GM23338 (cell line): ENCODE data around the gene KLHL40. TPM values are rescaled to one million over a fixed set of nuclear protein-coding genes. Genes with fewer than 3 reads are reported as not detected.

Experiments used
- ATAC-seq: fragments of 200-7000 bp; cut with Tn5 transposase; 3 replicates; pipeline ENCODE4 v1.9.1; 2020
- DNase-seq: peaks from one replicate; pipeline ENCODE4 v3.0.0-alpha.2; 2015; ENCODE audit warnings: low spot score
- H2AFZ ChIP-seq: fragments of 200-600 bp; sonication (generic); 2 replicates; pipeline ENCODE4 v1.8.0; 2016; ENCODE audit warnings: antibody characterized with exemption, mild to moderate bottlenecking, moderate library complexity
- H3F3A ChIP-seq: fragments of 200-600 bp; sonication (generic); replicated peaks from 2 replicates; pipeline ENCODE4 v1.8.0; 2017; ENCODE audit warnings: antibody characterized with exemption, mixed run types, low read depth
- H3K27ac ChIP-seq: fragments of 200-600 bp; sonication (generic); 2 replicates; pipeline ENCODE4 v1.6.1; 2016; ENCODE audit warnings: low read depth
- H3K27me3 ChIP-seq: fragments of 200-600 bp; sonication (generic); 2 replicates; pipeline ENCODE4 v1.8.0; 2016; ENCODE audit warnings: mild to moderate bottlenecking, mixed run types, moderate library complexity; ENCODE audit not compliant: insufficient read depth
- H3K36me3 ChIP-seq: fragments of 200-600 bp; sonication (generic); 2 replicates; pipeline ENCODE4 v1.8.0; 2016; ENCODE audit warnings: mild to moderate bottlenecking; ENCODE audit not compliant: insufficient read depth
- H3K4me1 ChIP-seq: fragments of 200-600 bp; sonication (generic); 2 replicates; pipeline ENCODE4 v1.8.0; 2016; ENCODE audit warnings: mild to moderate bottlenecking, moderate library complexity; ENCODE audit not compliant: insufficient read depth
- H3K4me2 ChIP-seq: fragments of 200-600 bp; sonication (generic); 2 replicates; pipeline ENCODE4 v1.7.1; 2017; ENCODE audit warnings: mixed run types
- H3K4me3 ChIP-seq: fragments of 200-600 bp; sonication (generic); 2 replicates; pipeline ENCODE4 v1.6.1; 2016; ENCODE audit warnings: mixed run types
- H3K79me2 ChIP-seq: fragments of 200-600 bp; sonication (generic); replicated peaks from 2 replicates; pipeline ENCODE4 v1.8.0; 2017; ENCODE audit warnings: mild to moderate bottlenecking; ENCODE audit not compliant: insufficient read depth
- H3K9me2 ChIP-seq: fragments of 200-600 bp; sonication (generic); 2 replicates; pipeline ENCODE4 v1.8.0; 2017; ENCODE audit not compliant: insufficient read depth
- H4K20me1 ChIP-seq: fragments of 200-600 bp; sonication (generic); replicated peaks from 2 replicates; pipeline ENCODE4 v1.8.0; 2017; ENCODE audit warnings: mild to moderate bottlenecking; ENCODE audit not compliant: insufficient read depth
- H3K27ac Mint-ChIP-seq: 2 replicates; pipeline ENCODE4 v1.8.0; 2020; ENCODE audit warnings: inconsistent platforms, mild to moderate bottlenecking, moderate library complexity, mixed read lengths
- H3K27me3 Mint-ChIP-seq: 3 replicates; pipeline ENCODE4 v1.8.0; 2022; ENCODE audit warnings: low read depth, mild to moderate bottlenecking, moderate library complexity, mixed read lengths, inconsistent platforms; ENCODE audit not compliant: insufficient read depth, poor library complexity
- H3K36me3 Mint-ChIP-seq: 3 replicates; pipeline ENCODE4 v1.8.0; 2021; ENCODE audit warnings: low read depth, mild to moderate bottlenecking, inconsistent platforms, moderate library complexity, mixed read lengths
- H3K4me1 Mint-ChIP-seq: 3 replicates; pipeline ENCODE4 v1.8.0; 2020; ENCODE audit warnings: mild to moderate bottlenecking, inconsistent platforms, mixed read lengths
- H3K4me3 Mint-ChIP-seq: 3 replicates; pipeline ENCODE4 v1.8.0; 2021; ENCODE audit warnings: moderate library complexity, mild to moderate bottlenecking, inconsistent platforms, mixed read lengths
- H3K9me3 Mint-ChIP-seq: 3 replicates; pipeline ENCODE4 v1.8.0; 2020; ENCODE audit warnings: moderate library complexity, mild to moderate bottlenecking, inconsistent platforms, mixed read lengths
- CREB1 ChIP-seq: fragments of 250-450 bp; sonication (Bioruptor Pico); IDR thresholded peaks from 2 replicates; pipeline ENCODE4 v1.5.0; 2020; ENCODE audit warnings: low read depth, mild to moderate bottlenecking, moderate library complexity
- CTCF ChIP-seq, 2 experiments: fragments of 200-600 bp in 1 of 2; sonication (generic) in 1 of 2; conservative IDR thresholded peaks; 2 replicates each; pipeline versions ENCODE4 v1.5.1 to v1.6.1; 2016 to 2017; ENCODE audit warnings: antibody characterized with exemption in 2 of 2, low read depth in 2 of 2, mild to moderate bottlenecking in 2 of 2, moderate library complexity in 1 of 2
- EZH2 ChIP-seq: fragments of 200-600 bp; sonication (generic); IDR thresholded peaks from one replicate; pipeline ENCODE4 v1.8.0; 2017; ENCODE audit warnings: antibody characterized with exemption, mild to moderate bottlenecking, low read depth; ENCODE audit not compliant: unreplicated experiment
- EZH2phosphoT487 ChIP-seq: fragments of 200-600 bp; sonication (generic); IDR thresholded peaks from one replicate; pipeline ENCODE4 v1.8.1; 2018; ENCODE audit warnings: antibody characterized with exemption; ENCODE audit not compliant: unreplicated experiment
- JUNB ChIP-seq: IDR thresholded peaks from one replicate; pipeline ENCODE4 v1.6.1; 2016; ENCODE audit warnings: antibody characterized with exemption; ENCODE audit not compliant: unreplicated experiment
- POLR2AphosphoS5 ChIP-seq: IDR thresholded peaks from 2 replicates; pipeline ENCODE4 v1.6.1; 2016; ENCODE audit warnings: antibody characterized with exemption, low read depth
- ZNF331 ChIP-seq: fragments of 250-450 bp; sonication (Bioruptor Pico); IDR thresholded peaks from 2 replicates; pipeline ENCODE4 v1.5.0; 2020; ENCODE audit warnings: low read depth, mild to moderate bottlenecking, moderate library complexity
- polyA plus RNA-seq: library from polyadenylated mRNA; unstranded; fragments of >200 nt; fragmentation: Nextera tagmentation; extraction: Ambion mirVana; gene quantifications from 2 replicates; pipeline ENCODE4 v1.2.1, GENCODE V29; 2016
- total RNA-seq: library from RNA; depleted of rRNA; stranded (reverse); fragments of >200 nt; shearing (Covaris generic); gene quantifications from 2 replicates; pipeline ENCODE4 v1.2.3, GENCODE V29; 2014
- TF ChIP-seq, protein P1 (sequence below): fragments of 250-450 bp; sonication (Bioruptor Pico); IDR thresholded peaks from 2 replicates; pipeline ENCODE4 v1.5.0; 2020; ENCODE audit warnings: mild to moderate bottlenecking, moderate library complexity

The KLHL40 gene
- total and polyA plus RNA-seq, 2 experiments from 2014 or later, result not detected

DNA sequence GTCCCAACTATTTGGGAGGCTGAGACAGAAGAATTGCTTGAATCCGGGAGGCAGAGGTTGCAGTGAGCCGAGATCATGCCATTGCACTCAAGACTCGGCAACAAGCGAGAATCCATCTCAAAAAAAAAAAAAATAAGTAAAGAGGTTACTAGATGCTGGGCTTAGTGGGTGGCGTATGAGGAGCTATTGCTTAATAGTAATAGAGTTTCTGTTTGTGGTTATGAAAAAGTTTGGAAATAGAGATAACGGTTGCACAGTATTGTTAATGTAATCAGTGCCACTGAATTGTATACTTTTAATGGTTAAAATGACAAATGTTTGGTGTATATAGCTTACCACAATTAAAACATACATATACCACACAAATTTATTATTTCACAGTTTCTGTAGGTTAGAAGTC, 32.0 kb downstream of the KLHL40 start:
- Histone ChIP-seq H3K27me3 (no peaks in the 10 kb centered on the region), H2AFZ (no peak overlapping the region), H3K79me2 (no peaks in the 10 kb centered on the region), H3K4me2 (no peak overlapping the region), H3K4me1 (no peaks in the 10 kb centered on the region), H3K9me2 (no peaks in the 10 kb centered on the region), H3F3A (no peaks in the 10 kb centered on the region), H3K27ac (no peak overlapping the region), H3K36me3 (no peaks in the 10 kb centered on the region), H4K20me1 (no peaks in the 10 kb centered on the region), H3K4me3 (no peak overlapping the region)
- no peak for ATAC-seq
- H3K36me3 Mint-ChIP-seq, result no peaks in the 10 kb centered on the region
- H3K4me1 Mint-ChIP-seq, result no peaks in the 10 kb centered on the region
- TF ChIP-seq ZNF331 (no peak), CTCF (conservative IDR thresholded peaks at IDR 0.05; ENCODE audit: low read depth in 2 of 2) (no peak), CREB1 (CRISPR knock-in tag) (no peak), JUNB (no peak), EZH2phosphoT487 (no peak), POLR2AphosphoS5 (no peak), EZH2 (no peak)
- peaks cover 5% of the 10 kb centered on the region for H3K27me3 Mint-ChIP-seq
- no peak overlapping the region for H3K27ac Mint-ChIP-seq
- H3K4me3 Mint-ChIP-seq, result no peak overlapping the region
- DNase-seq, result no peak
- peaks cover 3% of the 10 kb centered on the region; the same call in 2 of the 3 replicates for H3K9me3 Mint-ChIP-seq

GRCh38 chr3:42718338-42718737, 33.0 kb downstream of the KLHL40 start:
- no peaks in the 10 kb centered on the region for H4K20me1 ChIP-seq
- H3K9me2 ChIP-seq, result no peaks in the 10 kb centered on the region
- no peak overlapping the region for H3K27ac ChIP-seq
- TF ChIP-seq, protein P1, sequence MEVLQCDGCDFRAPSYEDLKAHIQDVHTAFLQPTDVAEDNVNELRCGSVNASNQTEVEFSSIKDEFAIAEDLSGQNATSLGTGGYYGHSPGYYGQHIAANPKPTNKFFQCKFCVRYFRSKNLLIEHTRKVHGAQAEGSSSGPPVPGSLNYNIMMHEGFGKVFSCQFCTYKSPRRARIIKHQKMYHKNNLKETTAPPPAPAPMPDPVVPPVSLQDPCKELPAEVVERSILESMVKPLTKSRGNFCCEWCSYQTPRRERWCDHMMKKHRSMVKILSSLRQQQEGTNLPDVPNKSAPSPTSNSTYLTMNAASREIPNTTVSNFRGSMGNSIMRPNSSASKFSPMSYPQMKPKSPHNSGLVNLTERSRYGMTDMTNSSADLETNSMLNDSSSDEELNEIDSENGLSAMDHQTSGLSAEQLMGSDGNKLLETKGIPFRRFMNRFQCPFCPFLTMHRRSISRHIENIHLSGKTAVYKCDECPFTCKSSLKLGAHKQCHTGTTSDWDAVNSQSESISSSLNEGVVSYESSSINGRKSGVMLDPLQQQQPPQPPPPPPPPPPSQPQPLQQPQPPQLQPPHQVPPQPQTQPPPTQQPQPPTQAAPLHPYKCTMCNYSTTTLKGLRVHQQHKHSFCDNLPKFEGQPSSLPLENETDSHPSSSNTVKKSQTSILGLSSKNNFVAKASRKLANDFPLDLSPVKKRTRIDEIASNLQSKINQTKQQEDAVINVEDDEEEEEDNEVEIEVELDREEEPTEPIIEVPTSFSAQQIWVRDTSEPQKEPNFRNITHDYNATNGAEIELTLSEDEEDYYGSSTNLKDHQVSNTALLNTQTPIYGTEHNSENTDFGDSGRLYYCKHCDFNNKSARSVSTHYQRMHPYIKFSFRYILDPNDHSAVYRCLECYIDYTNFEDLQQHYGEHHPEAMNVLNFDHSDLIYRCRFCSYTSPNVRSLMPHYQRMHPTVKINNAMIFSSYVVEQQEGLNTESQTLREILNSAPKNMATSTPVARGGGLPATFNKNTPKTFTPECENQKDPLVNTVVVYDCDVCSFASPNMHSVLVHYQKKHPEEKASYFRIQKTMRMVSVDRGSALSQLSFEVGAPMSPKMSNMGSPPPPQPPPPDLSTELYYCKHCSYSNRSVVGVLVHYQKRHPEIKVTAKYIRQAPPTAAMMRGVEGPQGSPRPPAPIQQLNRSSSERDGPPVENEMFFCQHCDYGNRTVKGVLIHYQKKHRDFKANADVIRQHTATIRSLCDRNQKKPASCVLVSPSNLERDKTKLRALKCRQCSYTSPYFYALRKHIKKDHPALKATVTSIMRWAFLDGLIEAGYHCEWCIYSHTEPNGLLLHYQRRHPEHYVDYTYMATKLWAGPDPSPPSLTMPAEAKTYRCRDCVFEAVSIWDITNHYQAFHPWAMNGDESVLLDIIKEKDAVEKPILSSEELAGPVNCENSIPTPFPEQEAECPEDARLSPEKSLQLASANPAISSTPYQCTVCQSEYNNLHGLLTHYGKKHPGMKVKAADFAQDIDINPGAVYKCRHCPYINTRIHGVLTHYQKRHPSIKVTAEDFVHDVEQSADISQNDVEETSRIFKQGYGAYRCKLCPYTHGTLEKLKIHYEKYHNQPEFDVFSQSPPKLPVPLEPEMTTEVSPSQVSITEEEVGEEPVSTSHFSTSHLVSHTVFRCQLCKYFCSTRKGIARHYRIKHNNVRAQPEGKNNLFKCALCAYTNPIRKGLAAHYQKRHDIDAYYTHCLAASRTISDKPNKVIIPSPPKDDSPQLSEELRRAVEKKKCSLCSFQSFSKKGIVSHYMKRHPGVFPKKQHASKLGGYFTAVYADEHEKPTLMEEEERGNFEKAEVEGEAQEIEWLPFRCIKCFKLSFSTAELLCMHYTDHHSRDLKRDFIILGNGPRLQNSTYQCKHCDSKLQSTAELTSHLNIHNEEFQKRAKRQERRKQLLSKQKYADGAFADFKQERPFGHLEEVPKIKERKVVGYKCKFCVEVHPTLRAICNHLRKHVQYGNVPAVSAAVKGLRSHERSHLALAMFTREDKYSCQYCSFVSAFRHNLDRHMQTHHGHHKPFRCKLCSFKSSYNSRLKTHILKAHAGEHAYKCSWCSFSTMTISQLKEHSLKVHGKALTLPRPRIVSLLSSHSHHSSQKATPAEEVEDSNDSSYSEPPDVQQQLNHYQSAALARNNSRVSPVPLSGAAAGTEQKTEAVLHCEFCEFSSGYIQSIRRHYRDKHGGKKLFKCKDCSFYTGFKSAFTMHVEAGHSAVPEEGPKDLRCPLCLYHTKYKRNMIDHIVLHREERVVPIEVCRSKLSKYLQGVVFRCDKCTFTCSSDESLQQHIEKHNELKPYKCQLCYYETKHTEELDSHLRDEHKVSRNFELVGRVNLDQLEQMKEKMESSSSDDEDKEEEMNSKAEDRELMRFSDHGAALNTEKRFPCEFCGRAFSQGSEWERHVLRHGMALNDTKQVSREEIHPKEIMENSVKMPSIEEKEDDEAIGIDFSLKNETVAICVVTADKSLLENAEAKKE (CRISPR knock-in tag), result no peak
- H3K4me2 ChIP-seq, result no peak overlapping the region
- H3K4me1 ChIP-seq, result no peaks in the 10 kb centered on the region
- Mint-ChIP-seq H3K4me1 (no peaks in the 10 kb centered on the region), H3K27ac (no peak overlapping the region), H3K36me3 (no peaks in the 10 kb centered on the region), H3K9me3 (peaks cover 3% of the 10 kb centered on the region; the same call in 2 of the 3 replicates), H3K27me3 (peaks cover 5% of the 10 kb centered on the region), H3K4me3 (no peak overlapping the region)
- ATAC-seq, result no peak
- H3K79me2 ChIP-seq, result no peaks in the 10 kb centered on the region
- no peaks in the 10 kb centered on the region for H3K36me3 ChIP-seq
- no peak for DNase-seq
- H2AFZ ChIP-seq, result no peak overlapping the region
- H3K27me3 ChIP-seq, result no peaks in the 10 kb centered on the region
- no peak overlapping the region for H3K4me3 ChIP-seq
- no peaks in the 10 kb centered on the region for H3F3A ChIP-seq
